HG02943 (cell line): ENCODE data around the gene TAGAP.

Experiments used
- ATAC-seq: cut with Tn5 transposase; IDR thresholded peaks from one replicate; pipeline ENCODE4 v1.9.1; 2021; ENCODE audit warnings: mild to moderate bottlenecking, low read depth, moderate library complexity; ENCODE audit not compliant: unreplicated experiment

TAGAP gene, protein sequence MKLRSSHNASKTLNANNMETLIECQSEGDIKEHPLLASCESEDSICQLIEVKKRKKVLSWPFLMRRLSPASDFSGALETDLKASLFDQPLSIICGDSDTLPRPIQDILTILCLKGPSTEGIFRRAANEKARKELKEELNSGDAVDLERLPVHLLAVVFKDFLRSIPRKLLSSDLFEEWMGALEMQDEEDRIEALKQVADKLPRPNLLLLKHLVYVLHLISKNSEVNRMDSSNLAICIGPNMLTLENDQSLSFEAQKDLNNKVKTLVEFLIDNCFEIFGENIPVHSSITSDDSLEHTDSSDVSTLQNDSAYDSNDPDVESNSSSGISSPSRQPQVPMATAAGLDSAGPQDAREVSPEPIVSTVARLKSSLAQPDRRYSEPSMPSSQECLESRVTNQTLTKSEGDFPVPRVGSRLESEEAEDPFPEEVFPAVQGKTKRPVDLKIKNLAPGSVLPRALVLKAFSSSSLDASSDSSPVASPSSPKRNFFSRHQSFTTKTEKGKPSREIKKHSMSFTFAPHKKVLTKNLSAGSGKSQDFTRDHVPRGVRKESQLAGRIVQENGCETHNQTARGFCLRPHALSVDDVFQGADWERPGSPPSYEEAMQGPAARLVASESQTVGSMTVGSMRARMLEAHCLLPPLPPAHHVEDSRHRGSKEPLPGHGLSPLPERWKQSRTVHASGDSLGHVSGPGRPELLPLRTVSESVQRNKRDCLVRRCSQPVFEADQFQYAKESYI

GRCh38 chr6:159044899-159045727 lies at the start of gene TAGAP:
Gene TAGAP, minus strand, starts transcription at chr6:159044991. Its CDS starts 845 bp downstream, at chr6:159044146.
- peak; percentile 88 for ATAC-seq

GRCh38 chr6:159093609-159094443 lies 49.0 kb upstream of the TAGAP start:
- ATAC-seq: no peak

DNA sequence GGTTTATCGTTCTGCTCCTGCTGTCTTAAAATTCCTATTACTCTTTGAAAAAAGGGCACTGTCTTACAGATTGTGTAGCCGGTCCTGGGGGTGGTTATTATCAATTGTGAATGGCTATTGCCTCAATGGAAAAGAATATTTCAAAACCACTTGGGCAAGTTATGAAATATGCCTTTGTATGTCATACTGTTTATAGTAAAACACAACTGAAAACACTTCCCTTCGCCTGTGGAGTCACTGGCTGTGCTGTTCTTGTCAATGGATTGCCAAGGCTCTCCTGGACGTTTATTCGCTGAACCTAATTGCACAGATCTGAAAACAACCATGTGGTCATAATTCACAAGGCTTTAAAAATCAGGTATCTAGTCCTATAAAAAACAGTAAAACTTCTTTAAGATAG lies 47.8 kb upstream of the TAGAP start:
- no peak for ATAC-seq

GRCh38 chr6:159090530-159091480 lies 46.0 kb upstream of the TAGAP start:
- ATAC-seq: no peak

DNA sequence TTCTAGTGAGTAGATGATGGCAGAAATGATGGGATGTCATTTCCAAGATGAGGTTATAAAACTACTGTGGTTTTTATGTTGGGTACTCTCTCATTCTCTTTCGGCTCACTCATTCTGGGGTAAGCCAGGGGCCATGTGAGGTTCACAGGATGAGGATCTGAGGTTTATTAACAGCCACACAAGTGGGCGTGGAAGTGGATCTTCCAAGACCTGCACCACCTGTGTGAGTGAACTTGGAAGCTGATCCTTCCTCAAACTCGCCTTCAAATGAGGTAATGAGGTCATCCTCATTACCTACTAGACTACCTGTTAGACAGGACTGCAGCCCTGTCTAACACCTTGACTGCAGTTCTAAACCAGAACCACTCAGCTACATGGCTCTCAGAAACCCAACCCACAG lies 45.1 kb upstream of the TAGAP start:
- ATAC-seq: no peak

- ATAC-seq: no peak
Measured at GRCh38 chr6:159089443-159089842, 44.7 kb upstream of the TAGAP start.

GRCh38 chr6:159086033-159086618 lies 41.3 kb upstream of the TAGAP start:
- ATAC-seq: no peak

DNA sequence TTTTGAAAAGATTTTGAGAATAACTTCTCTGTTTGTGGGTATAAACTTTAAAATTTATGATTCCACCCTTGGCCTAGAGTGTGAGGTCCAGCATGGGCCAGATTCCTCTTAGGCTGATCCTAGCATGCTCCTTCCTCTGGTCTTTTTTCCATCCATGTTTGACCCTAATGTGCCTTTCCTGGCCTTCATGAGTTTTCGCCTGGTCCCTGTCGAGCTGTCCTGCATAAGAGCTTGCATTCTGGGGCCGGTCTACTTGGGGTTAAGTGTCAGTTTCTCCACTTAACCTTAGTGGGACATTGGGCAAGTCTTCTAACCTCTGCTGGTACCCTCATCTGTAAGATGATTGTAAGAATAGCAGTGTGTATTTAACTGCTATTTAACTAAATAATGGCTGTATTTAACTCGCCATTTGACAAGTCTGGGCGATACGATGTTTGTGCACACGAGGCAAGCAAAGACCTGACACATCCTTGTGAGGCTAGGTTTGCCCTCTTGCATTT lies 40.7 kb upstream of the TAGAP start:
- no peak for ATAC-seq

DNA sequence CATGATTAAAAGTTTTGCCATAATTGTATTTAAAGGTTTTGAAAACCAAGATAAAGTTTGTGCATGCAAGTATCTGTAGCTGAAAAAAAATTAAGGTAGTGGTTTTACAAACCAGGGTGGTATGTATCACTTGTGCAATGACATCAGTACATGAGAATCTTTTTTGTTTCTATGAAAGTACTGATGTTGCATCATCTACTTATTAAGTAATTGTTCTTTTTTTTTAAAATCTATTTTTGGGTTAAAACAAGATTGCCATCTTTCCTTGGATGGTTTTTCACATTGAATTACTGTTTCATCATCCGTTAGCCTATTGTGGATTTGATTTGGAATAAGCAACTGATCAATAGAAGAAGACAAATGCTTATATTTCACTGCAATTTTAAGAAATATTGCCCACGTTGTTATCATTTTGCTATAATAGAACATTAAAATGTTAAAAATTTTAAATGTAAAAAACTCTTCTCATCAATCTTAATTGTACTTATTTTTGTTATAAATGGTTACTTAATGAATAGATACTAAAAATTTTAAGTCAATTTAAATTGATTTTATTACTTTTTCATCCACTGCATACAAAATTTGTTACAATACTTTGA lies 39.8 kb upstream of the TAGAP start:
- ATAC-seq: no peak

GRCh38 chr6:159083146-159083545 lies 38.4 kb upstream of the TAGAP start:
- no peak for ATAC-seq

GRCh38 chr6:159082039-159082815 lies 37.4 kb upstream of the TAGAP start:
- ATAC-seq: no peak

DNA sequence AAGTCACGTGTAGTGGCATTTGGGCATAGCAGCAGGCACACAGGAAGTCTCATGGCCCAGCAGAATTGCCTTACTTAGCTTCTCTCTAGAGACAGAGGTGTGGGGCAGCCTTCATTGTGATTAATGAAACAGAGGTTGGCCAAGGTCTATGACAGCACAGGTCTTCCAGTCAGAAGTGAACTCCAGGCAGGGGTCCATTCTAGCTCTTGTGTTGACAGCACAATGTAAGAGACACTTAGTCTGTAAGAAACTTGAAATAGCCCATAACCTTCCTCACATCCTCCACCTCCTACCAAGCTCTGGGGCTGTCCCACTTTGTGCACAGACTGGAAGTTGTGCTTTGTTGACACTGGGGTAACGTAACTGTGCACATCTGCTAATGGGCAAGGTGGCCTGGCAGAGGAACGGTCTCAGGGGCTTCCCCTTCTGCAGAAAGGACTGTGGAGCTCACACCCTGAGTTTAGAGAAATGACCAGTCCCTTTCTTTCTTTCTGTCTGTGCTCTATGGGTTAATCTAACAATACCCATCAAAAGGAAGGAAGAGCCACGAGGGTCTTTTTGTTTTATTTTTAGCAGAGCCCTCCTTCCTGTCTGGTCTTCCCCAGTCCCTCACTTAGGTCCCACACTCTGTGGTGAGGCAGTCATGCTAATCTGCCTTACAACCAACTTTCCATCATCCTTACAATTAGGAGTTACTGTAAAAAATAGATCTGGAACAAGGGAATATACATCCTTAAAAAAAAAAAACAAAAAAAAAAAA lies 35.6 kb upstream of the TAGAP start:
- no peak for ATAC-seq

DNA sequence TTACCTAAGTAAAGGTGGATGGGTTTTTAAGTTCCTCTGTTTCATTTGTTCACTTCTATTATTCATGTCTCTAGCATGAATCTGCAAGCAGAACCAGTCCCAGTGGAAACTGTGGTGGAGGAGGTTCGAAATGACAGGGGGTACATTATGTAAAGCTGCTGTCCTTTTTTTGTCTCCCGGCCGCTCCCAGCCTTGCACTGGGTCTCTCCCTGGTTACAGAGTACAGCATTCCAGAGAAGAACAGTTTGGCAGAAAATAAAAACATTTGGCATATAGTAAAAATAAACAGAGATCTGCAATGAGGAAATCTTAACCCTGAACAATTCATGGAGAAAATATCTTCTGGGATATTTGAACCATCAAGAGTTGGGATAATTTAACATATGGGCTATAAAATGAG lies 34.6 kb upstream of the TAGAP start:
- ATAC-seq: no peak

DNA sequence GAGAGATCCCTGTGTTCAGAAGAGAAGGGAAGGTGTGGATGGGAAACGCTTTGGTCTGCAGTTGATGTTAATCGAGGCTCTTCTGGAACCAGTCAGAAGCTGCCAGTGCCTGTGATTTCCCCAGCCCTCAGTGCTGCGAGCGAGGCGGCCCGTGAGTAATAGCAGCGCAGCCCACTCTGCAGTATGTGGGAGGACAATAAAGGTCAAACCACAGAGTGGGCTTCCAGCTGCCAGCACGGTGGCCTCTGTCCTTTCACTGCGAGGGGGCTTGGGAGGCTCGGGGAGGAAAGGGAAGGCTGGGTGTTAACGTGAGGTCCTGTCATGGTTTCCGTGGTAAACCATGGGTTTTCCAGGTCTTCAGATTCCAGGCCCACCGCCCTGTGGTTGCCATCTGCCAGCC lies 32.3 kb upstream of the TAGAP start:
- no peak for ATAC-seq

DNA sequence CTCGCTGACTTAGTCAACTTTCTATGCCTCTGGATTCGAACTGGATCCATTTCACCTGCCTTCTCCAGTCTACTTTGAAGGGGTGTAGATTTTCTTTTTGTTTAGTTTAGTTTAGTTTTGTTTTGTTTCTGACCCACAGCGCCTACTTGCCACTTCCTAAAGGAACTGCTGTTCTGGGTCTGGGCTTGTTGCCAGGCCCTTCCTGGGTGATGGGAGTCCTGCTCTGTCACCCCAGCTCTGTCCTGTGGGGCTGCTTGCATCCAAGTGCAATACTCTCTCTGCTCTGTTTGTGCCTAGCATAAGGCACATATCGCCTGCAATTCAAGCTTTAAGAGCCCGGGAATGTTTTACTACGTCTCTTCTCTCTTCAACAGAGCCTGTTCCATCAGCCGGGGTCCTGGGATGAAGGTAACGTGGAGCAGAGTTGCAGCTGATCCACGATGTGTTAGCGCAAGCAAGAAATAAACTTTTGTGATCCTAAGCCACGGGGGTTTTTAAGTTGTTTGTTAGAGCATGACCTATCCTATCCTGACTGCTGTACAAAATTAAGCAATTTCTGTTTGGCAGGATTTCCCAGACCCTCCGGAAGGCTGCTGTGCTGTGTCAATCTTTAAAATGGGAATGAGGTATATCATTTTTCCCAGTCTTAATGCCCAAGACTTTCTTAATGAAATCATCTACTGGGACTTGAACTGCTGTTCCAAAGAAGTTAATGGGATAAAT lies 30.9 kb upstream of the TAGAP start:
- ATAC-seq: no peak

GRCh38 chr6:159074876-159075275 lies 30.1 kb upstream of the TAGAP start:
- no peak for ATAC-seq
